Fibroblast of villous mesenchyme (primary cell): ENCODE data around the gene PCP2. TPM values are rescaled to one million over a fixed set of nuclear protein-coding genes. Genes with fewer than 3 reads are reported as not detected.
A peak's percentile ranks its signal among the peaks of the same experiment; 100 is the strongest.

ENCODE experiments used
- DNase-seq: peaks from one replicate; pipeline ENCODE4 v3.0.0-alpha.2; 2010; ENCODE audit warnings: low read depth
- H3K4me3 ChIP-seq: 2 replicates; pipeline ENCODE4 v1.5.1; 2011; ENCODE audit warnings: low read depth, mild to moderate bottlenecking, low read length
- total RNA-seq: library from RNA; depleted of rRNA; stranded (reverse); fragments of >200 nt; gene quantifications from 2 replicates; pipeline ENCODE4 v1.2.3, GENCODE V29; 2012
- TF ChIP-seq, protein P1 (sequence below): IDR thresholded peaks from 2 replicates; pipeline ENCODE4 v1.5.1; 2012; ENCODE audit warnings: low read depth, mild to moderate bottlenecking, low read length; ENCODE audit not compliant: insufficient read depth

Gene PCP2
- total RNA-seq = 0.43 TPM in 1 of 2 replicates, not detected in the other

DNA sequence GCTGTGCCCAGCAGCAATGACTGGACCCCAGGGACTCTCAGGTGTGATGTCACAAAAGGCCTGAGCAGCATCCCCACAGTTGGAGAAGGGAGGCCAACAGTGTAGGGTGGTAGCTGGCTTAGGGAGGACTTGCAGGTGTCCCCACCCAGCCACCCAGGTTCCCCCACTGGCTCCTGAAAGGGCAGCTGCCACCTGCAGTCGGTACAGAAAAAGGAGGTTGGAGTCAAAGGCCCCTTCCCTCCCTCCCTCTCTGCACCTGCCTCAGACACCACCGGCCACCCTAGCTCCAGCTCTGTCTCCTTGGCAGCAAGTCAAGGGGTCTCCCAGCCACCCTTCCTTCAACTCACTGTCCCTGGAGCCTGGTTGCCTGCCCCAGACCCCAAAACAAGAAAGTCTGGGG lies at the start of gene PCP2:
TSS of gene PCP2 (minus strand) at position 22 of the 400 bp plus-strand sequence. CDS start 262 bp downstream, outside the sequence.
- no peak for DNase-seq
- no peak within 1 kb of the TSS for H3K4me3 ChIP-seq
- TF ChIP-seq, protein P1, sequence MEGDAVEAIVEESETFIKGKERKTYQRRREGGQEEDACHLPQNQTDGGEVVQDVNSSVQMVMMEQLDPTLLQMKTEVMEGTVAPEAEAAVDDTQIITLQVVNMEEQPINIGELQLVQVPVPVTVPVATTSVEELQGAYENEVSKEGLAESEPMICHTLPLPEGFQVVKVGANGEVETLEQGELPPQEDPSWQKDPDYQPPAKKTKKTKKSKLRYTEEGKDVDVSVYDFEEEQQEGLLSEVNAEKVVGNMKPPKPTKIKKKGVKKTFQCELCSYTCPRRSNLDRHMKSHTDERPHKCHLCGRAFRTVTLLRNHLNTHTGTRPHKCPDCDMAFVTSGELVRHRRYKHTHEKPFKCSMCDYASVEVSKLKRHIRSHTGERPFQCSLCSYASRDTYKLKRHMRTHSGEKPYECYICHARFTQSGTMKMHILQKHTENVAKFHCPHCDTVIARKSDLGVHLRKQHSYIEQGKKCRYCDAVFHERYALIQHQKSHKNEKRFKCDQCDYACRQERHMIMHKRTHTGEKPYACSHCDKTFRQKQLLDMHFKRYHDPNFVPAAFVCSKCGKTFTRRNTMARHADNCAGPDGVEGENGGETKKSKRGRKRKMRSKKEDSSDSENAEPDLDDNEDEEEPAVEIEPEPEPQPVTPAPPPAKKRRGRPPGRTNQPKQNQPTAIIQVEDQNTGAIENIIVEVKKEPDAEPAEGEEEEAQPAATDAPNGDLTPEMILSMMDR = no peak

DNA sequence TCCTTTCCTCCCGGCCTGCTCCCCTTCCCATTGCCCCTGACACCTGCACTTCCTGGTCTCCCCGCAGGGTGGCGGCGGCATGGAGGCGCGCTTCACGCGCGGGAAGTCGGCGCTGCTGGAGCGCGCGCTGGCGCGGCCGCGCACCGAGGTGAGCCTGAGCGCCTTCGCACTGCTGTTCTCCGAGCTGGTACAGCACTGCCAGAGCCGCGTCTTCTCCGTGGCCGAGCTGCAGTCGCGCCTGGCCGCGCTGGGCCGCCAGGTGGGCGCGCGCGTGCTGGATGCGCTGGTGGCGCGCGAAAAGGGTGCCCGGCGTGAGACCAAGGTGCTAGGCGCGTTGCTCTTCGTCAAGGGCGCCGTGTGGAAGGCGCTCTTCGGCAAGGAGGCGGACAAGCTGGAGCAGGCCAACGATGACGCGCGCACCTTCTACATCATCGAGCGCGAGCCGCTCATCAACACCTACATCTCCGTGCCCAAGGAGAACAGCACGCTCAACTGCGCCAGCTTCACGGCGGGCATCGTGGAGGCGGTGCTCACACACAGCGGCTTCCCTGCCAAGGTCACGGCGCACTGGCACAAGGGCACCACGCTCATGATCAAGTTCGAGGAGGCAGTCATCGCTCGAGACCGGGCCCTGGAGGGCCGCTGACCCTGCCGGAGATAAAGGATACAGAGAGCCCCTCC lies 48.8 kb upstream of the PCP2 start:
- TF ChIP-seq, protein P1 = no peak
- no peak for DNase-seq
- peak overlapping the region; percentile 96 for H3K4me3 ChIP-seq

DNA sequence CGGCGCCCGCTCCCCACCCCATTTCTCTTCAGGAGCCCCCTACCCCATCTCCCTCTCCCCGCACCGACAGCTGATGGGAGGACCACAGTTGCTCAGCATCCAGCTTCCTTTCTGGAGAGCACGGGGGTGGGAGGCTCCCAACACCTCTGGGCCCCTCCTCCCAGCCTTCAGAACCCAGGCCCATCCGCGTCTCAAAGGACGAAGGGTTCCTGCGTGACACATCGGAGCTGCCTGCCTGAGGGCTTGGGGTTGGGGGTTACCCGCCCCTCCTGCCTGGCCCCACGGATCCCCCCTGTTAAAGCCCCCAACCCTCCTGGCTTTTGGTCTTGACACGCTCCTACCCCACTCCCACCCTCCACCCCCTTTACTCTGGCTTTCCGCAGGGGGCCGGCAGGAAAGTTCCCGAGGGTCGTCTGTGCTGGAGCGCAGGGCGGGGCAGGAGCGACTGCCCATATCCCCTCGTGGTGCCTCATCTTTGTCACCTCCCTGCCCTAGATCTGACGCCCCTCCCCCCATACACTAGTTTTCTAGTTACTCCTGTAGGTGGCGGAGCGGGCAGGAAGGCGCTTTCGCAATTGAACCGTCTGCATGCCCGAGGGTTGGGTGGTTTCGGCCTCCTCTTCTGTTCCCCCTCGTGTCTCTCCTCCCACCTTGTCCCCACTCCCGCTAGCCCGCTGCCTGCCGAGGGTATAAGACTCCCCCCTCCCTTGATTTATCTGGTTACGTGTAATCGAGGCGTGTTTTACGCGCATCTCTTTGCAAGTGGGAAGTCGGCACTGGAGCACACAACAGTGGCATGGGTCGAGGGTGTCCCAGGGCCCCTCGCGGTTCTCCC lies 48.0 kb upstream of the PCP2 start:
- peak overlapping the region; percentile 96 for H3K4me3 ChIP-seq
- DNase-seq = peak; percentile 78
- TF ChIP-seq, protein P1 = peak; percentile 67

GRCh38 chr19:7680606-7681339 lies 47.3 kb upstream of the PCP2 start, which contains the start of gene TRAPPC5:
Gene TRAPPC5 (plus strand): TSS chr19:7680833. CDS start chr19:7682254, 1,421 bp downstream.
- peak within 1 kb of the TSS; percentile 96 for H3K4me3 ChIP-seq
- DNase-seq = peak; percentile 81
- TF ChIP-seq, protein P1 = peak; percentile 73

DNA sequence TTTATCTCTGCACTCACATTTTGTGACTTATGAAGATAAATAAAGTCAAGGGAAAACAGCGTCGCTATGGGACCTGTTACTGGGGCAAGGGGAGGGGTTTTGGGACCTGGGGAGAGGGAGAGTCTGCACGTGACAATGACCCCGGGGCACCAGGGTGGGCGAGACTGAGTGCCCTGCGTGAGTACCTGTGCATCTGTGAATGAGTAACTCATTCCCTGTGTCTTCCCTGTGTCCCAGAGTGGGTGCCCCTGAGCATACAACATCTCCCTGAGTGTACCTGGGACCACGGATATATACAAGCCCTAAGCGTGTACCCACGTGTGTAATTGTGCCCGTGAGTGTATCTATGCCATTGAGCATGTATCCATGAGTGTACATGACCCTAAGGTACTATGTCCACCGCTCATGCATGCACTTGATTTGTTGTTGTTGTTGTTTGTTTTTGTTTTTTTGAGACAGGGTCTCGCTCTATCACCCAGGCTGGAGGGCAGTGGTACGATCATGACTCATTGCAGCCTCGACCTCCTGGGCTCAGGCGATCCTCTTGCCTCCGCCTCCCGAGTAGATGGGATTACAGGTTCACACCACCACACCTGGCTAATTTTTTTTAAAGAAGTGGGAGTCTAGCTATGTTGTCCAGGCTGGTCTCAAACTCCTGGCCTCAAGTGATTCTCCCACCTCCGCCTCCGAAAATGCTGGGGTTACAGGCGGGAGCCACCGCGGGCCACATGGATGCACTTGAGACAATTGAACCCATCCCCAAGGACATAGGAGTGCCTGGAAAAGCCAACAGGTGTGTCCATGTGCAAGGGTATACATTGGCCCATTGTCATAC lies 46.5 kb upstream of the PCP2 start:
- TF ChIP-seq, protein P1 = no peak
- peak overlapping the region; percentile 36 for H3K4me3 ChIP-seq
- no peak for DNase-seq
